GM19035 (cell line): ENCODE data around the gene CENPP.

Experiments
- ATAC-seq: cut with Tn5 transposase; IDR thresholded peaks from one replicate; pipeline ENCODE4 v1.9.1; 2021; ENCODE audit not compliant: unreplicated experiment

CENPP gene

GRCh38 chr9:92312887-92313623 lies 12.7 kb upstream of the CENPP start:
- ATAC-seq: no peak

DNA sequence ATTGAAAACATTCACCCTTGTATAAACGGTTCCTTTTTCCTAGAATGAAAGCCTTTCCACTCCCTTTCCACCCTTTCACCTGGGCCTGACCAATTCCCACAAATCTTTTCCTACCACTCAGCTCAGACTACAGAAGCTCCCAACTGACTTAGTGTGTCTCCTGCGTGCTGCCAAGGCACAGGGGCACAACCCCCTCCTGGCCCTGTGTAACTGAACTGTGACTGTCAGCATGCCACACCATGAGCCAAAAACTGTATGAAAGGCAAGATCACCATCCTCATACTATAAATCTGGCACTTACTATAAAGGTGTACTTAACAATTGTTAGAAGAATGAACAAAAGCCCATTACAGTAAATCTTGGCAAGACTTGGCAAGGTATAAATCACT lies 12.1 kb upstream of the CENPP start:
- ATAC-seq: no peak

DNA sequence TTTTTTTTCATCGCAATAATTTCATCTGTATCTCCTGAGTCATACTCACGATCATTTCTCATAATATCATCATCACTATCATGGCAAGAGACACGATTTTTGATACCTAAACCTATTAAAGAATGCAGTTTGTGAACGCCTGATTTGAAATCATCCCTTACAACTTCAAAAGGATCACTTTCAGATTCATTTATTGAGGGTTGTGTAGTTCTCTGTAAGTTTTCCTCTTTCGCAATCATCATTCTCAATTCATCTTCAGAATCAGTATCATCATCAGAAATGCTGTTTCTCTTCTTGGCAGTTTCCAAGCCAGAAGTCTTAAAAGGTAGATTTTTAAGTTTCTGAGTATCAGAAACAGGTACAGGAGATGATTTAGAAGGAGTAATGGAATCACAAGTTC lies 10.3 kb upstream of the CENPP start:
- no peak for ATAC-seq

DNA sequence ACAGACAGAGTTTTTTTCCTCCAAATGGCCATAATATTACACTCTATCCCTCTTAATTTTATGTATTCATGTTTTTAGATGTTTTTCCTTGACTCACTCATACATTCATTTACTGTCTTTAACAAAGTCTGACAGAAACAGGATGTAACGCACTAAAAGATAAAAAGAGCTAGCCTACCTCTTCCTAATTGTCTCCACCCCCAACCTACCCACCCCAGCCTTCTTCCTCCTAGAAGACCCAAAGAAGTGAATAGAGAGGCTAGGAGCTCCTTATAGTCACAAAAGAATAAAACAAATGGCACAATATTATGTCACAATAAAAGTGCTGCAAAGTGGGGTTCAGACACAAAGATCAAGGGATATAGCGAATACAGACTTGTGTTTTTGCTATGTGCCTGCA lies 1.3 kb upstream of the CENPP start:
- no peak for ATAC-seq

- peak; percentile 11 for ATAC-seq
Observed at GRCh38 chr9:92324889-92325268, 874 bp upstream of the CENPP start.

GRCh38 chr9:92325991-92326500 lies 293 bp downstream of the CENPP start:
- peak; percentile 6 for ATAC-seq

- no peak for ATAC-seq
Observed at GRCh38 chr9:92327283-92327850, 1.6 kb downstream of the CENPP start.

DNA sequence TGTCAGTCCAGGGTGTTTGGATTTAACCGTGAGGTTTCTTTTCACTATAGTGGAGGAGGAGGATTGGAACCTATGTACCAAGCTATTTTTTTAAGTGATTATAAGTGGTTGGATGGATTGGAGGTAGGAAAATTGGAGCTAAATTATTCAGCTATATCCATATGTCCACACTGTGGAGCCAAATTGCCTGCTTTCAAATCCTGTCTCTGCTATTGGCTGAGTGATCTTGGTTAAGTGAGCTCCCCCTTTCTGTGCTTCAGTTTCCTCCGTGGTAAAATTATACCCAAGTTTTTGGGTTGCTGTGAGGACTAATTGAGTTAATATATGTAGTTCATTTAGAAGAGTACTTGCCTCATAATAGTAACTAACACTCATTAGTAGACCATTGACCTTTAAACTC lies 2.5 kb downstream of the CENPP start:
- no peak for ATAC-seq

GRCh38 chr9:92332577-92333281 lies 7.0 kb downstream of the CENPP start:
- ATAC-seq: no peak

GRCh38 chr9:92333282-92333634 lies 7.5 kb downstream of the CENPP start:
- no peak for ATAC-seq

DNA sequence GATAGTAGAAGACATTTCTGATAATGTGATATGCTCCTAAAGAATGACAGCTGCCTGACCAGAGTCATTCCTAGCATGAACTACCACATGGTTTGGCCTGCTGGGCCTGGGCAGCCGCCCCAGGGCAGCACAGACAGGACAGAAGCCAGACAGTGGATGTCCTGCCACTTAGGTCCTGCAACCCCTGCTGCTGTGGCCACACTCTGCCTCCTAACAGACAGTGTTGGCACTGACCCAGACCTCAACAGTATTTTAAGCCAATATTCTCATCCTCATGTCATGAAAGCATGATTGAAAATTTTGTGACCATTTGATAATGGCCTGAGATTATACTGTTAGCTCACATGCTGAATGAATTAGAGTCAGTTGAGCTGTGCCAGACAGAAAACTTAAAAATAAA lies 15.8 kb downstream of the CENPP start:
- no peak for ATAC-seq

DNA sequence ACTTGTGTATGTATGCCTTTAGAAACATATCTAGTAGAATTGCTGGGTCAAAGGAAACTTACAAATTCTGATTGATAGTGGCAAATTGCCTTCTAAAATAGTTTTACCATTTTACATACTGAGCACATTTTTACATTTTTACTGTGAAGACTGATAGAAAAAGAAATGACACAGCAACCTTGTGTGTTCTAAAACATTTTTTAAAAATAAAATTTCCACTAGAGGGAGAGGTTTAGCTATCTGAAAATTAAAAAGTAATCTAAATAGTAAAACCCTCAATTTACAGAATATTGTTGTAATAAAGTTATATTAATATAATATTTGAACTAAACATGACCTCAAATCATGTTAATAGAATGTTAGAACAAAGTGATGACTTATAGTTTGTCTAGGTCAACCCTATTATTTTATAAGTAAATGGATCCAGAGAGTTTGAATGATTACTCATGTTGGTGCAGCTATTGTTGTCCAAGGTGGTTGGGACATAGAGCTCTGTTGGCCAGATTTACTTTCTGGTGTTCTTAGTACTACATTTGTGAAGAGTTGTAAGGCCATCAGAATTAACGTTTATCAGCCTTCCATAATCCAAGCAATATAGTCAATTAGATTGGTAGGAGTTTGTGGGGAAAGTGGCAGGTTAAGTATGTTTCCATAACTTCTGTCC lies 17.2 kb downstream of the CENPP start:
- no peak for ATAC-seq

- no peak for ATAC-seq
Observed at GRCh38 chr9:92345582-92345981, 19.8 kb downstream of the CENPP start.

- no peak for ATAC-seq
Observed at GRCh38 chr9:92349771-92350739, 24.3 kb downstream of the CENPP start.

DNA sequence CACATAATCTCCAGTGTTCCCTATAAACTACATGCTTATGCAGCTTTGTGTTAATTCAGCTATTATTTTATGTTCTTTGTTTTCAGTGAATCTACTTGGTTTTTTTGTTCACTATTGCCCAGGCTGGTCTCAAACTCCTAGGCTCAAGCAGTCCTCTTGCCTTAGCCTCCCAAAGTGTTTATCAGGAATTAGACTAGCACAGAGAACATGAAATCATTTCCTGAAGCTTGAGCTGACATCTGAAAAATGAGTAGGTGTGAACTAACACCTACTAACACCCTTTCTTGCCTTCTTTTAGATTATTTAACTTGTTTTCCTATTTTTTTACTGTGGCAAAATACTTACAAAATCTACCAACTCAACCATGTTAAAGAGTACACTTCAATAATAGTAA lies 25.0 kb downstream of the CENPP start:
- ATAC-seq: no peak

- ATAC-seq: no peak
Observed at GRCh38 chr9:92353051-92353450, 27.3 kb downstream of the CENPP start.

DNA sequence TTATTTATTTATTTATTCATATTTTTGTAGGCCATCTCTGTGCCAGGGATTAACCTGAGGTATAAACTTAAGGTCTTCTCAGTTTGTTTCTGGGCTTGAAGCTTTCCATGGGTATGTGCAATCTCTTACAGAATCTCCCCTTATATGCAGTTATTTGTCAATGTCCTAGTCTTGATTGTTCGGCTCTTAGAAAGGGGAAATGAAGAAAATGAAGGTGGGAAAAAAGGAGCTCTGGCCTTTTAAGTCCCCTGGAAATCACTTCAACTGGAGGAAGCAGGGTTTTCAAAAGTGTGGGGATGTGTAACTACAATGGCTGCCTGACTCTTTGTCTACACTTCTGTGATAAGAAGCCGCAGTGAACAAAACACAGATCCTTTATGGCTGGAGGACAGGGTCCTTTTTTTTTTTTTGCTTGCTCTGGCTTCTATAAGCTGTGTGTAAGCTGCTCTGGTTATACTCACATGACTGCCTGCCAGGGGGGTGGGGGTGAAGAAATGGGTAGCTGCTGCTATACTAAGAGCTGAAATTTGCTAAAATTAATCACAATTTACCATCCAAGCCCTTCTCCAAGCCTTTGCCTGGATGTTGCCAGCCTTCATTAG lies 33.7 kb downstream of the CENPP start:
- ATAC-seq: no peak

DNA sequence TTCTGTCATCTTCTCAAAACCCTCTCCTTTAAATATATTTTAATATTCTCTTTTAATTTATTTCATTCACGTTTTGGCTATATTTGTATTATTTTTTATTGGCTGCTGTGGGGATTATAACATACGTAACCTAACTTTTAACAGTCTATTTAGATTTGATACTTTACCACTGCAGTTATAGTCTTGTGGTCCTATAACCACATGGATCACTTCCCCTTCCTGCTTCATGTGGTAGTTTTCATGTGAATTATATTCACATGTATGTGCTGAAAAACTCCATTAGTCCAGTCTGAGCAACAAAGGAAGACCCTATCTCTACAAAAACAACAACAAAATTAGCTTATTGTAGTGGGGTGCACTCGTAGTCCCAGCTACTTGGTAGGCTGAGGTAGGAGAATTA lies 34.3 kb downstream of the CENPP start:
- no peak for ATAC-seq

GRCh38 chr9:92369075-92369474 lies 43.3 kb downstream of the CENPP start:
- no peak for ATAC-seq

GRCh38 chr9:92373167-92373566 lies 47.4 kb downstream of the CENPP start:
- ATAC-seq: no peak
